ENCODE results near the gene CNTFR.

DNA sequence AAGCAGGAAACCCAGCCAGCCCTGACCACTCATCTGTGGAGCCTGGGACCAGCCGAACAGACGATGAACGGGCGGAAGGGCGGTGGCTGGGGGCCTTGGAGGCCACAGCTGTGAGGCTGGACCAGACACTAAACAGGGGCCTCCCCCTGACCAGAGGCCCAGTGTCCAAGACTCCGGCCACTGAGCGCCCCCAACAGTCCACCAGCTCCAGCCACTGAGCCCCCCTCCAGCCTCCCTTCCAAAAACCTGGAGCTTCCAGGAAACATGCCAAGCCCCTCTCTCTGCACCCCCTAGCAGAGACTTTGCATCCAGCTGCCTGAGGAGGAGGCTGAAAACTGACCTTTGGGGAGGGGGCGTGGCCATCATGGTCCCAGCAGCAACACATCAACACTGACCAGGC, 23.2 kb downstream of the CNTFR start:
- TF ChIP-seq, protein P1, sequence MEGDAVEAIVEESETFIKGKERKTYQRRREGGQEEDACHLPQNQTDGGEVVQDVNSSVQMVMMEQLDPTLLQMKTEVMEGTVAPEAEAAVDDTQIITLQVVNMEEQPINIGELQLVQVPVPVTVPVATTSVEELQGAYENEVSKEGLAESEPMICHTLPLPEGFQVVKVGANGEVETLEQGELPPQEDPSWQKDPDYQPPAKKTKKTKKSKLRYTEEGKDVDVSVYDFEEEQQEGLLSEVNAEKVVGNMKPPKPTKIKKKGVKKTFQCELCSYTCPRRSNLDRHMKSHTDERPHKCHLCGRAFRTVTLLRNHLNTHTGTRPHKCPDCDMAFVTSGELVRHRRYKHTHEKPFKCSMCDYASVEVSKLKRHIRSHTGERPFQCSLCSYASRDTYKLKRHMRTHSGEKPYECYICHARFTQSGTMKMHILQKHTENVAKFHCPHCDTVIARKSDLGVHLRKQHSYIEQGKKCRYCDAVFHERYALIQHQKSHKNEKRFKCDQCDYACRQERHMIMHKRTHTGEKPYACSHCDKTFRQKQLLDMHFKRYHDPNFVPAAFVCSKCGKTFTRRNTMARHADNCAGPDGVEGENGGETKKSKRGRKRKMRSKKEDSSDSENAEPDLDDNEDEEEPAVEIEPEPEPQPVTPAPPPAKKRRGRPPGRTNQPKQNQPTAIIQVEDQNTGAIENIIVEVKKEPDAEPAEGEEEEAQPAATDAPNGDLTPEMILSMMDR (IDR thresholded peaks at IDR 0.05): no peak
- no peak for TF ChIP-seq POLR2AphosphoS5 (IDR thresholded peaks at IDR 0.05)
- no peak for TF ChIP-seq EP300 (IDR thresholded peaks at IDR 0.05)
